SK-N-SH (cell line): ENCODE data around the gene DES. TPM values are rescaled to one million over a fixed set of nuclear protein-coding genes. Genes with fewer than 3 reads are reported as not detected.

Source experiments
- CTCF ChIA-PET: fragments of 300-600, 350-600 bp; formaldehyde crosslinking; extraction: SDS; loops from one replicate; lab custom pipeline; 2021; lab: Yijun Ruan, JAX
- POLR2A ChIA-PET: fragments of 350-600 bp; sonication (Branson Sonifier 250); formaldehyde crosslinking; extraction: SDS; loops from one replicate; lab custom pipeline; 2020; ENCODE audit warnings: antibody characterized with exemption, inconsistent platforms; lab: Yijun Ruan, JAX
- DNase-seq: peaks from one replicate; pipeline ENCODE4 v3.0.0; 2012
- H2AFZ ChIP-seq: fragments of 200-600 bp; sonication (generic); 2 replicates; pipeline ENCODE4 v1.8.1; 2016; ENCODE audit warnings: antibody characterized with exemption, mild to moderate bottlenecking, low read depth
- H3F3A ChIP-seq: fragments of 200-600 bp; sonication (generic); replicated peaks from 2 replicates; pipeline ENCODE3; 2016; ENCODE audit warnings: antibody characterized with exemption, mild to moderate bottlenecking; ENCODE audit not compliant: insufficient read depth
- H3K27ac ChIP-seq, 2 experiments: fragments of 200-500 bp in 1 of 2; fragments of 200-600 bp in 1 of 2; sonication (Bioruptor generic) in 1 of 2; sonication (generic), shearing (Covaris generic) in 1 of 2; 2 replicates each; pipeline versions ENCODE4 v1.5.1 to v1.6.1; 2014 to 2016; ENCODE audit warnings: low read depth in 2 of 2, inconsistent platforms in 1 of 2, low read length in 1 of 2, mild to moderate bottlenecking in 1 of 2, mixed read lengths in 1 of 2
- H3K27me3 ChIP-seq: fragments of 200-600 bp; sonication (generic), shearing (Covaris generic); 2 replicates; pipeline ENCODE4 v1.6.1; 2016; ENCODE audit warnings: mixed run types; ENCODE audit not compliant: insufficient read depth
- H3K36me3 ChIP-seq, 2 experiments: fragments of 200-500 bp in 1 of 2; fragments of 200-600 bp in 1 of 2; sonication (Bioruptor generic) in 1 of 2; sonication (generic) in 1 of 2; replicated peaks in 1 of 2; 2 replicates each; pipeline versions ENCODE3 to v1.5.1; 2014 to 2016; ENCODE audit warnings: low read length in 1 of 2, mild to moderate bottlenecking in 1 of 2; ENCODE audit not compliant: insufficient read depth in 2 of 2, control insufficient read depth in 1 of 2
- H3K4me1 ChIP-seq, 2 experiments: fragments of 200-500 bp in 1 of 2; fragments of 200-600 bp in 1 of 2; sonication (Bioruptor generic) in 1 of 2; sonication (generic), shearing (Covaris generic) in 1 of 2; 2 replicates each; pipeline versions ENCODE4 v1.5.1 to v1.6.1; 2014 to 2016; ENCODE audit warnings: low read depth in 1 of 2, low read length in 1 of 2, mixed run types in 1 of 2; ENCODE audit not compliant: insufficient read depth in 2 of 2, control insufficient read depth in 1 of 2
- H3K4me2 ChIP-seq: fragments of 200-600 bp; sonication (generic), shearing (Covaris generic); 2 replicates; pipeline ENCODE4 v1.6.1; 2017; ENCODE audit warnings: mixed run types
- H3K4me3 ChIP-seq, 2 experiments: fragments of 200-500 bp in 1 of 2; fragments of 200-600 bp in 1 of 2; sonication (Bioruptor generic) in 1 of 2; sonication (generic), shearing (Covaris generic) in 1 of 2; 2 replicates each; pipeline versions ENCODE4 v1.5.1 to v1.8.1; 2014 to 2016; ENCODE audit warnings: low read depth in 2 of 2, inconsistent platforms in 1 of 2, low read length in 1 of 2, mild to moderate bottlenecking in 1 of 2, mixed read lengths in 1 of 2, moderate library complexity in 1 of 2
- H3K79me2 ChIP-seq: fragments of 200-600 bp; sonication (generic); 2 replicates; pipeline ENCODE4 v1.8.1; 2017; ENCODE audit warnings: mild to moderate bottlenecking; ENCODE audit not compliant: insufficient read depth
- H3K9ac ChIP-seq: fragments of 200-600 bp; sonication (generic); 2 replicates; pipeline ENCODE4 v1.6.1; 2017; ENCODE audit warnings: mixed run types
- H3K9me2 ChIP-seq: fragments of 200-600 bp; sonication (generic); 2 replicates; pipeline ENCODE4 v1.6.1; 2017; ENCODE audit warnings: mixed run types
- H3K9me3 ChIP-seq: fragments of 200-600 bp; sonication (generic); 2 replicates; pipeline ENCODE4 v1.6.1; 2017; ENCODE audit warnings: mixed run types, mild to moderate bottlenecking, moderate library complexity
- H4K20me1 ChIP-seq: fragments of 200-600 bp; sonication (generic); 2 replicates; pipeline ENCODE4 v1.6.1; 2017; ENCODE audit warnings: mild to moderate bottlenecking, mixed run types; ENCODE audit not compliant: insufficient read depth
- CTCF ChIP-seq: fragments of 200-600 bp; sonication (generic); IDR thresholded peaks from 2 replicates; pipeline ENCODE4 v1.6.1; 2017; ENCODE audit warnings: antibody characterized with exemption, mild to moderate bottlenecking, moderate library complexity
- ELF1 ChIP-seq: IDR thresholded peaks from 2 replicates; pipeline ENCODE4 v1.4.0; 2012
- EP300 ChIP-seq, 2 experiments: IDR thresholded peaks; 2 replicates each; pipeline versions ENCODE4 v1.4.0 to v1.6.1; 2012; ENCODE audit warnings: borderline replicate concordance in 1 of 2, low read depth in 1 of 2, low read length in 1 of 2
- FOXJ3 ChIP-seq: sonication (generic); formaldehyde crosslinking; IDR thresholded peaks from 2 replicates; pipeline ENCODE4 v1.5.1; 2020; ENCODE audit warnings: mild to moderate bottlenecking, missing genetic modification reagents
- GABPA ChIP-seq: IDR thresholded peaks from 2 replicates; pipeline ENCODE4 v1.4.0; 2012; ENCODE audit warnings: low read depth, mild to moderate bottlenecking
- JUND ChIP-seq: IDR thresholded peaks from 2 replicates; pipeline ENCODE4 v1.4.0; 2012
- MAX ChIP-seq: IDR thresholded peaks from 2 replicates; pipeline ENCODE4 v1.4.0; 2012; ENCODE audit warnings: low read depth
- NFIC ChIP-seq: IDR thresholded peaks from 2 replicates; pipeline ENCODE4 v1.4.0; 2012; ENCODE audit warnings: borderline replicate concordance
- NRF1 ChIP-seq: IDR thresholded peaks from 2 replicates; pipeline ENCODE4 v1.6.1; 2012; ENCODE audit warnings: low read depth, mild to moderate bottlenecking, low read length
- PBX3 ChIP-seq: IDR thresholded peaks from 2 replicates; pipeline ENCODE4; 2012
- REST ChIP-seq: IDR thresholded peaks from 2 replicates; pipeline ENCODE4 v1.6.1; 2012; ENCODE audit warnings: mild to moderate bottlenecking, low read depth, low read length, moderate library complexity
- RXRA ChIP-seq: IDR thresholded peaks from 2 replicates; pipeline ENCODE4 v1.4.0; 2012; ENCODE audit warnings: low read depth, mild to moderate bottlenecking, borderline replicate concordance
- SMC3 ChIP-seq: IDR thresholded peaks from 2 replicates; pipeline ENCODE4 v1.6.1; 2012; ENCODE audit warnings: low read depth, low read length, improper control_type of control experiment
- USF1 ChIP-seq: IDR thresholded peaks from 2 replicates; pipeline ENCODE4 v1.4.0; 2012; ENCODE audit warnings: low read depth, borderline replicate concordance
- USF2 ChIP-seq: fragments of 150-350 bp; IDR thresholded peaks from 2 replicates; pipeline ENCODE4 v1.6.1; 2017; ENCODE audit warnings: antibody characterized with exemption, low read length, low read depth, borderline replicate concordance
- YY1 ChIP-seq: IDR thresholded peaks from 2 replicates; pipeline ENCODE4 v1.4.0; 2012; ENCODE audit warnings: low read depth, mild to moderate bottlenecking
- WGBS: methylation state at CpG from one replicate; pipeline ENCODE4 v1.1.6; 2017; ENCODE audit warnings: low lambda C conversion rate; 5-methylcytosine and 5-hydroxymethylcytosine counted together
- polyA plus RNA-seq, 3 experiments: library from polyadenylated mRNA; depleted of rRNA; stranded (reverse); fragments of >200 nt; gene quantifications; 2 replicates each; pipeline ENCODE4 v1.2.3, GENCODE V29; 2012

Gene DES
- polyA plus RNA-seq, 1 of the 3 experiments (the other 2 are of a cell fraction): 0.21 TPM

GRCh38 chr2:219437690-219438206 lies 19.6 kb downstream of the DES start:
- Histone ChIP-seq H3K79me2 (peaks cover 4% of the 10 kb centered on the region; the same call in 1 of the 2 replicates), H3K4me2 (no peak overlapping the region), H3K27me3 (no peaks in the 10 kb centered on the region), H2AFZ (no peak overlapping the region), H3K9ac (no peak overlapping the region), H3K36me3 (no peaks in the 10 kb centered on the region), H3F3A (no peaks in the 10 kb centered on the region), H3K4me3 (no peak overlapping the region), H3K9me2 (no peaks in the 10 kb centered on the region), H4K20me1 (no peaks in the 10 kb centered on the region), H3K9me3 (no peaks in the 10 kb centered on the region), H3K27ac (no peak overlapping the region), H3K4me1 (peaks cover 10 to 12% of the 10 kb centered on the region in 2 experiments; a peak in 3 of 4 replicates)
- CTCF ChIA-PET: interaction anchor here (1.4 to 12.5 kb wide), 5 partner anchors 18 to 93 kb away, joined by 4 to 95 read pairs (median 14); no protein-coding TSS in a partner anchor
- DNase-seq: no peak
- 42% methylated on average over 5 of the region's 6 CpGs for WGBS
- TF ChIP-seq GABPA: no peak
- no peak for TF ChIP-seq NRF1
- TF ChIP-seq USF1: no peak
- TF ChIP-seq EP300 (IDR thresholded peaks at IDR 0.05; ENCODE audit: borderline replicate concordance in 1 of 2, low read depth in 1 of 2, low read length in 1 of 2): no peak
- TF ChIP-seq CTCF: no peak
- TF ChIP-seq NFIC: no peak
- TF ChIP-seq YY1: no peak
- TF ChIP-seq RXRA: no peak
- no peak for TF ChIP-seq FOXJ3 (CRISPR knock-in tag)
- no peak for TF ChIP-seq SMC3
- TF ChIP-seq USF2: no peak
- no peak for TF ChIP-seq ELF1
- no peak for TF ChIP-seq JUND
- TF ChIP-seq REST: no peak
- TF ChIP-seq MAX: no peak
- TF ChIP-seq PBX3: no peak
- POLR2A ChIA-PET: no interaction called here
